Tibial nerve (tissue), 4 donors: ENCODE data around the gene ASCC2.

Experiments
- CTCF ChIP-seq, 5 experiments: fragments of 200-600 bp in 3 of 5; fragments of 450-650 bp in 2 of 5; sonication (generic) in 3 of 5; IDR thresholded peaks; one replicate each; pipeline ENCODE4 v1.5.1; 2016 to 2019; ENCODE audit warnings: antibody characterized with exemption in 5 of 5, mild to moderate bottlenecking in 3 of 5, moderate library complexity in 2 of 5
- EP300 ChIP-seq, 2 donors: sonication (generic); formaldehyde crosslinking; IDR thresholded peaks; one replicate each; pipeline ENCODE4 v1.6.1; 2017; ENCODE audit warnings: antibody characterized with exemption in 2 of 2, mild to moderate bottlenecking in 1 of 2
- POLR2A ChIP-seq, 2 donors: fragments of 450-650 bp; IDR thresholded peaks; one replicate each; pipeline ENCODE4 v1.6.1; 2017; ENCODE audit warnings: antibody characterized with exemption in 2 of 2, mild to moderate bottlenecking in 2 of 2, moderate library complexity in 2 of 2

- TF ChIP-seq CTCF (IDR thresholded peaks at IDR 0.05) (no peak), EP300 (IDR thresholded peaks at IDR 0.05) (no peak), POLR2A (IDR thresholded peaks at IDR 0.05) (no peak)
Measured at GRCh38 chr22:29861672-29862297, 23.7 kb upstream of the ASCC2 start.
